SU-DHL-6 (cell line): ENCODE results near the gene PRSS37.

Source experiments
- H2AFZ ChIP-seq: fragments of 200-600 bp; sonication (generic); 2 replicates; pipeline ENCODE4 v1.6.1; 2014; ENCODE audit warnings: low read depth, mild to moderate bottlenecking, moderate library complexity, mixed read lengths, antibody characterized with exemption, low read length; ENCODE audit not compliant: severe bottlenecking
- H3F3A ChIP-seq: fragments of 200-600 bp; shearing (Covaris generic); 2 replicates; pipeline ENCODE4 v1.6.0; 2016; ENCODE audit warnings: antibody characterized with exemption, mild to moderate bottlenecking; ENCODE audit not compliant: insufficient read depth
- H3K27ac ChIP-seq: fragments of 200-600 bp; sonication (generic); 2 replicates; pipeline ENCODE4 v1.5.1; 2016; ENCODE audit warnings: low read depth, mild to moderate bottlenecking, low read length, moderate library complexity, mixed read lengths
- H3K27me3 ChIP-seq: fragments of 200-600 bp; sonication (generic), shearing (Covaris generic); 2 replicates; pipeline ENCODE4 v1.6.0; 2014; ENCODE audit warnings: mild to moderate bottlenecking, low read length
- H3K36me3 ChIP-seq: fragments of 200-600 bp; sonication (generic); 2 replicates; pipeline ENCODE4 v1.6.1; 2014; ENCODE audit warnings: mild to moderate bottlenecking, low read length, mixed read lengths
- H3K4me2 ChIP-seq: fragments of 300-600, 200-600 bp; shearing (Covaris generic), sonication (generic); 2 replicates; pipeline ENCODE4 v1.6.0; 2014; ENCODE audit warnings: low read length, low read depth, mild to moderate bottlenecking; ENCODE audit not compliant: poor library complexity, severe bottlenecking
- H3K4me3 ChIP-seq: fragments of 200-600 bp; sonication (generic); 2 replicates; pipeline ENCODE4 v1.5.1; 2014; ENCODE audit warnings: antibody characterized with exemption, low read length, mild to moderate bottlenecking, mixed read lengths; ENCODE audit not compliant: insufficient read depth, poor library complexity, severe bottlenecking
- H3K79me2 ChIP-seq: fragments of 200-600 bp; sonication (generic); 2 replicates; pipeline ENCODE4 v1.6.1; 2014; ENCODE audit warnings: mild to moderate bottlenecking, low read length, moderate library complexity; ENCODE audit not compliant: insufficient read depth
- H3K9ac ChIP-seq: fragments of 200-600 bp; sonication (generic); 2 replicates; pipeline ENCODE4 v1.7.0; 2014; ENCODE audit warnings: mild to moderate bottlenecking, low read length
- H3K9me2 ChIP-seq: fragments of 200-600 bp; sonication (generic); replicated peaks from 2 replicates; pipeline ENCODE4 v1.6.1; 2014; ENCODE audit warnings: low read length; ENCODE audit not compliant: insufficient read depth
- H3K9me3 ChIP-seq: fragments of 200-600 bp; sonication (generic); 2 replicates; pipeline ENCODE4 v1.6.1; 2014; ENCODE audit warnings: low read length, mixed read lengths; ENCODE audit not compliant: insufficient read depth
- H4K20me1 ChIP-seq: fragments of 200-600 bp; sonication (generic); 2 replicates; pipeline ENCODE4 v1.6.1; 2014; ENCODE audit warnings: low read depth, mild to moderate bottlenecking, antibody characterized with exemption, low read length, moderate library complexity, mixed read lengths
- EZH2phosphoT487 ChIP-seq: fragments of 200-600 bp; sonication (generic), shearing (Covaris generic); conservative IDR thresholded peaks from 2 replicates; pipeline ENCODE4 v1.6.1; 2018; ENCODE audit warnings: mild to moderate bottlenecking, antibody characterized with exemption, low read length, moderate library complexity, mixed read lengths
- TF ChIP-seq, protein P1 (sequence below): fragments of 200-600 bp; sonication (generic); IDR thresholded peaks from one replicate; pipeline ENCODE4 v1.5.1; 2017; ENCODE audit warnings: antibody characterized with exemption, mild to moderate bottlenecking, low read length, moderate library complexity; ENCODE audit not compliant: insufficient read depth, poor library complexity, severe bottlenecking

Gene PRSS37

DNA sequence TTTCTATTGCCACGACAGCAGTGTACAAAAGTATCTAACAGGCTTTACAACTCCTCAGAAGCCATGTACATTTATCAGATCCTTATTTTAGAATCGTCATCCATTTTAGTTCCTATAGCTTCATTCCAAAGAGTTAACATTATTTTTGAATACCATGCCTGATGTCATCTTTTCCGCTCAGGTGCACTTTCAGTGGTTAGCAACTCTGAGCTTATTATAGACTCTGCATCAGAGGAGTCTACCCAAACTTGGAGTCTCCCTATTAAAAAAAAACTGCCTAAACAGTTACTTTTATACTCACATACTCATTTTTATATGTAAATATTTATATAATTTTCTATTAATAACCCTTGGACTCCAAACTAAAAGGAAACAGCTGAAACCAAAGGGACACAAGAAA is 31.6 kb upstream of the PRSS37 start:
- Histone ChIP-seq H3F3A (no peaks in the 10 kb centered on the region), H3K9me3 (no peaks in the 10 kb centered on the region), H3K27me3 (no peaks in the 10 kb centered on the region), H3K4me3 (no peak overlapping the region), H2AFZ (no peak overlapping the region), H3K27ac (no peak overlapping the region), H4K20me1 (no peaks in the 10 kb centered on the region), H3K9ac (no peak overlapping the region), H3K79me2 (no peaks in the 10 kb centered on the region), H3K36me3 (no peaks in the 10 kb centered on the region), H3K9me2 (no peaks in the 10 kb centered on the region), H3K4me2 (no peak overlapping the region)
- TF ChIP-seq, protein P1, sequence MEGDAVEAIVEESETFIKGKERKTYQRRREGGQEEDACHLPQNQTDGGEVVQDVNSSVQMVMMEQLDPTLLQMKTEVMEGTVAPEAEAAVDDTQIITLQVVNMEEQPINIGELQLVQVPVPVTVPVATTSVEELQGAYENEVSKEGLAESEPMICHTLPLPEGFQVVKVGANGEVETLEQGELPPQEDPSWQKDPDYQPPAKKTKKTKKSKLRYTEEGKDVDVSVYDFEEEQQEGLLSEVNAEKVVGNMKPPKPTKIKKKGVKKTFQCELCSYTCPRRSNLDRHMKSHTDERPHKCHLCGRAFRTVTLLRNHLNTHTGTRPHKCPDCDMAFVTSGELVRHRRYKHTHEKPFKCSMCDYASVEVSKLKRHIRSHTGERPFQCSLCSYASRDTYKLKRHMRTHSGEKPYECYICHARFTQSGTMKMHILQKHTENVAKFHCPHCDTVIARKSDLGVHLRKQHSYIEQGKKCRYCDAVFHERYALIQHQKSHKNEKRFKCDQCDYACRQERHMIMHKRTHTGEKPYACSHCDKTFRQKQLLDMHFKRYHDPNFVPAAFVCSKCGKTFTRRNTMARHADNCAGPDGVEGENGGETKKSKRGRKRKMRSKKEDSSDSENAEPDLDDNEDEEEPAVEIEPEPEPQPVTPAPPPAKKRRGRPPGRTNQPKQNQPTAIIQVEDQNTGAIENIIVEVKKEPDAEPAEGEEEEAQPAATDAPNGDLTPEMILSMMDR: no peak
- no peak for TF ChIP-seq EZH2phosphoT487

DNA sequence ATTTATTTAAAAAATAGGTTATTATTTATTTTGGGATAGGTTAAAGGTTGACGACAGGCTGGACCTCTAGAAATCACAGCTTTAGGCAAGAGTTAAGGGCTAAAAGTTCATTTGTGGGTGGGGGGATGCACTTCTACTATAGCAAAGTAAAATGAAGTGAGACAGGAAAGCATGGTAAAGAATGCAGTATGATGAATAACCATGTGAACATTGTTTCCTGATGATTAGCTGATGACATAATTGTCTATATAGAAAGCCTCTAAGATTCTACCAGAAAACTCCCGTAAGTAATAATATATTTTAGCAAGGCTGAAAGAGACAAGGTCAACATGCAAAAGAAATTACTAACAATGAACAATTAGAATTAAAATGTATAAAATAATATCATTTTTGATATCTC is 25.7 kb upstream of the PRSS37 start:
- Histone ChIP-seq H3K27ac (no peak overlapping the region), H4K20me1 (no peaks in the 10 kb centered on the region), H3K36me3 (no peaks in the 10 kb centered on the region), H2AFZ (no peak overlapping the region), H3K79me2 (no peaks in the 10 kb centered on the region), H3K27me3 (no peaks in the 10 kb centered on the region), H3F3A (no peaks in the 10 kb centered on the region), H3K4me2 (no peak overlapping the region), H3K9me2 (no peaks in the 10 kb centered on the region; the same call in 1 of the 2 replicates), H3K9ac (no peak overlapping the region), H3K4me3 (no peak overlapping the region), H3K9me3 (no peaks in the 10 kb centered on the region)
- TF ChIP-seq EZH2phosphoT487: no peak
- TF ChIP-seq, protein P1: no peak

DNA sequence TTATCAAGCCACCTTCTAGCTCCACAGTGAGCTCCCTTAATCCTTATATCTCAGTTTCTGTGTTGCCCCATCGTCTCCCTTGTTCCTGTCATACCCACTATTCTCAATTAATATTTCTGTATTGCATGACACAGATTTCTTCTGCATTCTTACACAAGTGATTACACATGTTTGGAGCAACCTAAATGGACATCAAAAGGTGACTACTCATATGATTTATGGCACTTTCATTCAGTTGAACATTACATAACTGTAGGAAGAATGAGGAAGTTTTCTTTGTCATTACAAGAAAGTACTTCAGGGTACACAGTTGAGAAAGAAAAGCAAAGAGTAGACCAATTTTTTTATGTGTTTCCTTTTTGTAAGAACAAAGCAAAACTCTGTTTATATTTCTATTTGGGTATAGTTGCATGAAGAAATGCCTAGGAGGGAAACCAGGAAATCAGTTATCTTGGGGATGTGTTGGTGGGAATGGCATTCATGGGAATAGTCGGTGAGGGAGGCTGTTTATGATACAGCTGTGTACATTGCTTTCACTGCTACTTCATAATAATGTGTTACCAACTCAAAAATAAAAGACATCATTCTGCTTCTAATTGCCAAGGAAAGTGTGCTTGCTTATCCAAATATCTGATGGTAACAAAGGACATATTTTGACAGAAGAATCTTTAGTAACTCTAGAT is 23.6 kb upstream of the PRSS37 start:
- Histone ChIP-seq H2AFZ (no peak overlapping the region), H3K4me3 (no peak overlapping the region), H3K79me2 (no peaks in the 10 kb centered on the region), H3K27ac (no peak overlapping the region), H3K36me3 (no peaks in the 10 kb centered on the region), H3K9me3 (no peaks in the 10 kb centered on the region), H3K27me3 (no peaks in the 10 kb centered on the region), H3F3A (no peaks in the 10 kb centered on the region), H3K9ac (no peak overlapping the region), H3K4me2 (no peak overlapping the region), H3K9me2 (no peaks in the 10 kb centered on the region; the same call in 1 of the 2 replicates), H4K20me1 (no peaks in the 10 kb centered on the region)
- TF ChIP-seq, protein P1: no peak
- no peak for TF ChIP-seq EZH2phosphoT487
